HG03575 (cell line): ENCODE measurements around the gene GOLGA6L7.
"Not testable (repeated sequence)": the region's sequence is repeated elsewhere in the genome, so short reads cannot be mapped to it uniquely, and the experiment has no call there.

Source experiments
- ATAC-seq: cut with Tn5 transposase; IDR thresholded peaks from one replicate; pipeline ENCODE4 v1.9.1; 2021; ENCODE audit not compliant: unreplicated experiment, insufficient number of reproducible peaks, low FRiP score; ENCODE audit errors: extremely low read depth

GOLGA6L7 gene

GRCh38 chr15:28808136-28808535 is 40.3 kb downstream of the GOLGA6L7 start:
- not testable (repeated sequence) for ATAC-seq

GRCh38 chr15:28800366-28800765 is 48.1 kb downstream of the GOLGA6L7 start:
- not testable (repeated sequence) for ATAC-seq

- not testable (repeated sequence) for ATAC-seq
Observed at GRCh38 chr15:28798234-28798633, 50.2 kb downstream of the GOLGA6L7 start.

- not testable (repeated sequence) for ATAC-seq
Observed at GRCh38 chr15:28794231-28794630, 54.2 kb downstream of the GOLGA6L7 start.
